ENCODE results near the gene LRP5.
"Not testable (repeated sequence)": the region's sequence is repeated elsewhere in the genome, so short reads cannot be mapped to it uniquely, and the experiment has no call there.

DNA sequence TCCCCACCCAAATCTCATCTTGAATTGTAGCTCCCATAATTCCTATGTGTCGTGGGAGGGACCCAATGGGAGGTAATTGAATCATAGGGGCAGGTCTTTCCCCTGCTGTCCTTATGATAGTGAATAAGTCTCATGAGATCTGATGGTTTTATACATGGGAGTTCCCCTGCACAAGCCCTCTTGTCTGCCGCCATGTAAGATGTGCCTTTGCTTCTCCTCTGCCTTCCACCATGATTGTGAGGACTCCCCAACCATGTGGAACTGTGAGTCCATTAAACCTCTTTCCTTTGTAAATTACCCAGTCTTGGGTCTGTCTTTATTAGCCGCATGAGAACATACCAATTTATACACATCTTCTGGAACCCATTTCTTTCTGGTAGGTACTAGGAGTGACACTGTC is 27.8 kb upstream of the LRP5 start:
- TF ChIP-seq EZH2phosphoT487 (conservative IDR thresholded peaks at IDR 0.05; ENCODE audit: low read length), result not testable (repeated sequence)
- TF ChIP-seq, protein P1, sequence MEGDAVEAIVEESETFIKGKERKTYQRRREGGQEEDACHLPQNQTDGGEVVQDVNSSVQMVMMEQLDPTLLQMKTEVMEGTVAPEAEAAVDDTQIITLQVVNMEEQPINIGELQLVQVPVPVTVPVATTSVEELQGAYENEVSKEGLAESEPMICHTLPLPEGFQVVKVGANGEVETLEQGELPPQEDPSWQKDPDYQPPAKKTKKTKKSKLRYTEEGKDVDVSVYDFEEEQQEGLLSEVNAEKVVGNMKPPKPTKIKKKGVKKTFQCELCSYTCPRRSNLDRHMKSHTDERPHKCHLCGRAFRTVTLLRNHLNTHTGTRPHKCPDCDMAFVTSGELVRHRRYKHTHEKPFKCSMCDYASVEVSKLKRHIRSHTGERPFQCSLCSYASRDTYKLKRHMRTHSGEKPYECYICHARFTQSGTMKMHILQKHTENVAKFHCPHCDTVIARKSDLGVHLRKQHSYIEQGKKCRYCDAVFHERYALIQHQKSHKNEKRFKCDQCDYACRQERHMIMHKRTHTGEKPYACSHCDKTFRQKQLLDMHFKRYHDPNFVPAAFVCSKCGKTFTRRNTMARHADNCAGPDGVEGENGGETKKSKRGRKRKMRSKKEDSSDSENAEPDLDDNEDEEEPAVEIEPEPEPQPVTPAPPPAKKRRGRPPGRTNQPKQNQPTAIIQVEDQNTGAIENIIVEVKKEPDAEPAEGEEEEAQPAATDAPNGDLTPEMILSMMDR (IDR thresholded peaks at IDR 0.05; ENCODE audit: insufficient read depth, low read length, poor library complexity, severe bottlenecking), result not testable (repeated sequence)
